SU-DHL-6 (cell line): Measurements from ENCODE around the gene KLHL22.

Experiments
- CTCF ChIP-seq: fragments of 200-600 bp; sonication (generic); IDR thresholded peaks from one replicate; pipeline ENCODE4 v1.5.1; 2017; ENCODE audit warnings: antibody characterized with exemption, mild to moderate bottlenecking, low read length, moderate library complexity; ENCODE audit not compliant: insufficient read depth, poor library complexity, severe bottlenecking
- EZH2phosphoT487 ChIP-seq: fragments of 200-600 bp; sonication (generic), shearing (Covaris generic); conservative IDR thresholded peaks from 2 replicates; pipeline ENCODE4 v1.6.1; 2018; ENCODE audit warnings: mild to moderate bottlenecking, antibody characterized with exemption, low read length, moderate library complexity, mixed read lengths

- no peak for TF ChIP-seq CTCF
- no peak for TF ChIP-seq EZH2phosphoT487
Measured at GRCh38 chr22:20427945-20428417, 67.6 kb downstream of the KLHL22 start.
